Measurements from ENCODE around the gene SPECC1L.

DNA sequence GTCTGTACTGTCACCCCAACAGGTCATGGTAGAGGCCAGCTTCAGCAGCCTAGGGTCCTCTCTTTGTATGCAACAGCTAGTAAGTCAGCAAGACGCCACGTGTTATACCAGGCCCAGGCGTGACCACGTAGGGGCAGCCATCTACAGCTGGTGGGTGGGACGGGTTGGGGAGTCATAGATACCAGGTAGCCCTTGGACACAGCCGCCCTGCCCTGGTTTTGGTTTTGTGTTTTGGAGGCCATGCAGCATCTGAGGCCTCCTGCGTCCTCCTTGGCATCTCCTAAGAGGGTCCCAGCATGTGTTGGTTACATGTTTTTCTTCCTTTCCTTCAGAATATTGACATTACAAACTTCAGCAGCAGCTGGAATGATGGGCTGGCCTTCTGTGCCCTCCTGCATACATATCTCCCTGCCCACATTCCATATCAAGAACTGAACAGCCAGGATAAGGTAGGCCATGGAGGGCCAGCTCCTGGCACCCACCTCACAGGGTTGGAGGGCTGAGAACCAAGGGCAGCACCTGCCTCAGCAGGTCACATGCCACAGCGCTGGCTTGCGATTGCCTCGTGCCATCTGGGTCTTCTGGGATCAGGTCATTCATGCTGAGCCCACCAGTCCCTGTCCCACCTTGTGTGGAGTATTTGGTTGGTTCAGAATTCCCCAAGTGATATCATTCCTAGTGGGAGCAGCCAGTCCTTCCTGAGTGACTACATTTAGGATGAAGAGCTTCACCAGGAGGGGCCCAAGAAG, 140.8 kb downstream of the SPECC1L start:
- TF ChIP-seq, protein P1, sequence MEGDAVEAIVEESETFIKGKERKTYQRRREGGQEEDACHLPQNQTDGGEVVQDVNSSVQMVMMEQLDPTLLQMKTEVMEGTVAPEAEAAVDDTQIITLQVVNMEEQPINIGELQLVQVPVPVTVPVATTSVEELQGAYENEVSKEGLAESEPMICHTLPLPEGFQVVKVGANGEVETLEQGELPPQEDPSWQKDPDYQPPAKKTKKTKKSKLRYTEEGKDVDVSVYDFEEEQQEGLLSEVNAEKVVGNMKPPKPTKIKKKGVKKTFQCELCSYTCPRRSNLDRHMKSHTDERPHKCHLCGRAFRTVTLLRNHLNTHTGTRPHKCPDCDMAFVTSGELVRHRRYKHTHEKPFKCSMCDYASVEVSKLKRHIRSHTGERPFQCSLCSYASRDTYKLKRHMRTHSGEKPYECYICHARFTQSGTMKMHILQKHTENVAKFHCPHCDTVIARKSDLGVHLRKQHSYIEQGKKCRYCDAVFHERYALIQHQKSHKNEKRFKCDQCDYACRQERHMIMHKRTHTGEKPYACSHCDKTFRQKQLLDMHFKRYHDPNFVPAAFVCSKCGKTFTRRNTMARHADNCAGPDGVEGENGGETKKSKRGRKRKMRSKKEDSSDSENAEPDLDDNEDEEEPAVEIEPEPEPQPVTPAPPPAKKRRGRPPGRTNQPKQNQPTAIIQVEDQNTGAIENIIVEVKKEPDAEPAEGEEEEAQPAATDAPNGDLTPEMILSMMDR (conservative IDR thresholded peaks at IDR 0.05; ENCODE audit: low read depth, low read length), result no peak
- TF ChIP-seq EZH2 (IDR thresholded peaks at IDR 0.05; ENCODE audit: low read length, unreplicated experiment), result no peak

All from PC-3 (cell line).